Fibroblast of lung (primary cell): ENCODE data around the gene SPOCK3. TPM values are rescaled to one million over a fixed set of nuclear protein-coding genes. Genes with fewer than 3 reads are reported as not detected.

Experiments used
- DNase-seq, 2 donors: peaks; one replicate each; pipeline versions ENCODE4 v3.0.0 to v3.0.0-alpha.2; 2010; ENCODE audit warnings: low read depth in 2 of 2
- H2AFZ ChIP-seq: 2 replicates; pipeline ENCODE4 v1.5.1; 2012; ENCODE audit warnings: low read length, control low read depth, inconsistent platforms
- H3K27ac ChIP-seq: 2 replicates; pipeline ENCODE4 v1.5.1; 2011; ENCODE audit warnings: low read length, control low read depth; ENCODE audit not compliant: insufficient read depth
- H3K27me3 ChIP-seq: 2 replicates; pipeline ENCODE4 v1.5.1; 2011; ENCODE audit warnings: mild to moderate bottlenecking, low read length; ENCODE audit not compliant: control insufficient read depth, insufficient read depth
- H3K36me3 ChIP-seq: 2 replicates; pipeline ENCODE4 v1.5.1; 2011; ENCODE audit warnings: low read length; ENCODE audit not compliant: control insufficient read depth, insufficient read depth
- H3K4me1 ChIP-seq: 2 replicates; pipeline ENCODE4 v1.5.1; 2011; ENCODE audit warnings: low read length; ENCODE audit not compliant: control insufficient read depth, insufficient read depth; ENCODE audit errors: extremely low read depth
- H3K4me2 ChIP-seq: 2 replicates; pipeline ENCODE4 v1.5.1; 2011; ENCODE audit warnings: low read length, control low read depth; ENCODE audit not compliant: insufficient read depth; ENCODE audit errors: extremely low read depth
- H3K4me3 ChIP-seq, 4 experiments: fragments of 200-600 bp in 1 of 4; sonication (generic) in 1 of 4; replicated peaks in 1 of 4; 2 replicates each; pipeline ENCODE4 v1.5.1; 2011 to 2016; ENCODE audit warnings: low read length in 4 of 4, low read depth in 3 of 4, mild to moderate bottlenecking in 3 of 4, control low read depth in 2 of 4, inconsistent platforms in 1 of 4, mixed read lengths in 1 of 4; ENCODE audit not compliant: insufficient read depth in 1 of 4; ENCODE audit errors: control extremely low read depth in 1 of 4
- H3K79me2 ChIP-seq: 2 replicates; pipeline ENCODE4 v1.5.1; 2012; ENCODE audit warnings: mild to moderate bottlenecking, low read length, inconsistent platforms; ENCODE audit not compliant: control insufficient read depth, insufficient read depth
- H3K9ac ChIP-seq: 2 replicates; pipeline ENCODE4 v1.5.1; 2011; ENCODE audit warnings: mild to moderate bottlenecking, low read length, control low read depth; ENCODE audit not compliant: insufficient read depth
- H3K9me3 ChIP-seq: 2 replicates; pipeline ENCODE4 v1.5.1; 2012; ENCODE audit warnings: low read depth, low read length; ENCODE audit not compliant: control insufficient read depth, insufficient read depth
- H4K20me1 ChIP-seq: 2 replicates; pipeline ENCODE4 v1.5.1; 2011; ENCODE audit warnings: low read length; ENCODE audit not compliant: control insufficient read depth, insufficient read depth; ENCODE audit errors: extremely low read depth
- CTCF ChIP-seq, 2 donors: IDR thresholded peaks in 1 of 2; conservative IDR thresholded peaks in 1 of 2; 1 replicate in 1 of 2; 2 replicates in 1 of 2; pipeline ENCODE4 v1.5.1; 2011 to 2012; ENCODE audit warnings: low read length in 2 of 2, control low read depth in 1 of 2, inconsistent platforms in 1 of 2, low read depth in 1 of 2, mild to moderate bottlenecking in 1 of 2
- EZH2 ChIP-seq: IDR thresholded peaks from 2 replicates; pipeline ENCODE4 v1.5.1; 2012; ENCODE audit warnings: low read length, control low read depth, mild to moderate bottlenecking; ENCODE audit errors: missing control alignments
- polyA plus RNA-seq, 2 donors: library from polyadenylated mRNA; depleted of rRNA in 1 of 2; stranded (reverse) in 1 of 2; unstranded in 1 of 2; fragments of >200 nt; gene quantifications; 2 replicates each; pipeline ENCODE4 v1.2.1, GENCODE V29; 2011 to 2012; ENCODE audit warnings: missing spikeins in 1 of 2
- total RNA-seq: library from RNA; depleted of rRNA; stranded (reverse); fragments of >200 nt; gene quantifications from 2 replicates; pipeline ENCODE4 v1.2.1, GENCODE V29; 2014

Gene SPOCK3
- total and polyA plus RNA-seq, 2 donors (not counting 1 experiment from before 2014, with no cell fraction given) = under 0.01 to 0.08 TPM

GRCh38 chr4:167028976-167029375 lies 205.3 kb downstream of the SPOCK3 start:
- H3K4me3 ChIP-seq = no peak overlapping the region
- no peak overlapping the region for H3K9ac ChIP-seq
- H3K36me3 ChIP-seq = no peaks in the 10 kb centered on the region
- no peak overlapping the region for H3K27ac ChIP-seq
- H3K4me1 ChIP-seq = no peaks in the 10 kb centered on the region
- H3K79me2 ChIP-seq = no peaks in the 10 kb centered on the region
- TF ChIP-seq CTCF (conservative IDR thresholded peaks at IDR 0.05 in 1 of 2, IDR thresholded peaks at IDR 0.05 in 1 of 2; ENCODE audit: low read depth in 1 of 2, low read length in 2 of 2) (no peak), EZH2 (no peak)
- no peaks in the 10 kb centered on the region for H3K27me3 ChIP-seq
- H3K9me3 ChIP-seq = no peaks in the 10 kb centered on the region
- H3K4me2 ChIP-seq = no peak overlapping the region
- H2AFZ ChIP-seq = no peak overlapping the region
- no peaks in the 10 kb centered on the region for H4K20me1 ChIP-seq
- no peak for DNase-seq

GRCh38 chr4:167025670-167026069 lies 208.6 kb downstream of the SPOCK3 start:
- H3K9ac ChIP-seq = no peak overlapping the region
- no peak overlapping the region for H3K4me2 ChIP-seq
- H2AFZ ChIP-seq = no peak overlapping the region
- no peaks in the 10 kb centered on the region for H4K20me1 ChIP-seq
- H3K36me3 ChIP-seq = no peaks in the 10 kb centered on the region
- no peaks in the 10 kb centered on the region for H3K79me2 ChIP-seq
- no peaks in the 10 kb centered on the region for H3K27me3 ChIP-seq
- no peak overlapping the region for H3K27ac ChIP-seq
- no peak for DNase-seq
- H3K4me1 ChIP-seq = no peaks in the 10 kb centered on the region
- no peak for TF ChIP-seq CTCF (conservative IDR thresholded peaks at IDR 0.05 in 1 of 2, IDR thresholded peaks at IDR 0.05 in 1 of 2; ENCODE audit: low read depth in 1 of 2, low read length in 2 of 2)
- TF ChIP-seq EZH2 = no peak
- no peaks in the 10 kb centered on the region for H3K9me3 ChIP-seq
- H3K4me3 ChIP-seq = no peak overlapping the region

GRCh38 chr4:167023364-167023925 lies 210.8 kb downstream of the SPOCK3 start:
- H3K36me3 ChIP-seq = no peaks in the 10 kb centered on the region
- no peak overlapping the region for H3K4me2 ChIP-seq
- no peak overlapping the region for H3K27ac ChIP-seq
- H3K4me1 ChIP-seq = no peaks in the 10 kb centered on the region
- no peaks in the 10 kb centered on the region for H4K20me1 ChIP-seq
- no peaks in the 10 kb centered on the region for H3K9me3 ChIP-seq
- TF ChIP-seq EZH2 (no peak), CTCF (conservative IDR thresholded peaks at IDR 0.05 in 1 of 2, IDR thresholded peaks at IDR 0.05 in 1 of 2; ENCODE audit: low read depth in 1 of 2, low read length in 2 of 2) (no peak)
- DNase-seq = no peak
- no peak overlapping the region for H3K4me3 ChIP-seq
- no peaks in the 10 kb centered on the region for H3K27me3 ChIP-seq
- no peak overlapping the region for H2AFZ ChIP-seq
- no peak overlapping the region for H3K9ac ChIP-seq
- H3K79me2 ChIP-seq = no peaks in the 10 kb centered on the region
